ENCODE measurements around the gene FRMD1.

FRMD1 gene

GRCh38 chr6:168053957-168054471, 25.0 kb downstream of the FRMD1 start:
- no peak for DNase-seq

DNA sequence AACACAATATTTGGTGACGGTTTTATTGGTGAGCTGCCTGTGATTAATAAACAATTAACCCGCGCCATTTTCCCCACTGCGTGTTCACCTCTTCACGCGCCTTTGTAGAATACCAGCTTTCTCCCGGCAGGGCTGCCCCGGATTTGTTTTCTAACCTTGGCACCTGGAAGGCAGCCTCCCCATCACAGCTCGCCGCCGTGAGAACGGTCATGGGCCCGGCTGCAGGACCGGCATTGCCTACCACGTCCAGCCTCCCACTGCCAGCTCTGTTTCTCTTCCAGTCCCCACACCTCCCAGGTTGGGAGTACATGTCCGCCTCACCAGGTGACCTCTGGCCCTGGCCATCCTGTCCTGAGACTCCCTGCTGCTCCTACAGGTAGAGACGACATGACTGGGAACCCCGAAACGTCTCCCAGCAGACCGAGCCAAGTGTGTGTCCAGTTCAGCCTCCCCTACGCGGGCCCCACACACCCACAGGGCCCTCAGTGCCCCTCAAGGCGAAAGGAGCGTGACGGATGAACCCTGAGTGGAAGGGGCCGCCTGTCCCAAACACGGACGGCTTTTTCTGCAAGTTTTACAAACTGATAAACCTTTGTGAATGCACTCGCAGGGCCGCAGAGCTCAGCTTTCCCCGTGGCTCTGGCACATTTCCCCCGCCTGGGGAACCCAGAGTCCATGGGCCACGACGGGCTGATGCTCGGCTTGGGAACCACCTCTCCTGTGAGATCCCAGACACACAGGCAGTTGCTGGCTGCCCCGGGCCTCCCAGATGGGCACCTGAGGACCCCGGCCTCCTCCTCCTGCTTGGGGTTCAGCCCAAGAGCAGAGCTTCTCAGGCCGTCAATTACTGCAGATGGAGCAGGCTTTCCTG, 25.7 kb downstream of the FRMD1 start:
- no peak for DNase-seq

- DNase-seq = no peak
These were observed 26.6 kb downstream of the FRMD1 start for GRCh38 chr6:168052291-168052891.

- no peak for DNase-seq
These were observed 27.4 kb downstream of the FRMD1 start for GRCh38 chr6:168051648-168052047.

DNA sequence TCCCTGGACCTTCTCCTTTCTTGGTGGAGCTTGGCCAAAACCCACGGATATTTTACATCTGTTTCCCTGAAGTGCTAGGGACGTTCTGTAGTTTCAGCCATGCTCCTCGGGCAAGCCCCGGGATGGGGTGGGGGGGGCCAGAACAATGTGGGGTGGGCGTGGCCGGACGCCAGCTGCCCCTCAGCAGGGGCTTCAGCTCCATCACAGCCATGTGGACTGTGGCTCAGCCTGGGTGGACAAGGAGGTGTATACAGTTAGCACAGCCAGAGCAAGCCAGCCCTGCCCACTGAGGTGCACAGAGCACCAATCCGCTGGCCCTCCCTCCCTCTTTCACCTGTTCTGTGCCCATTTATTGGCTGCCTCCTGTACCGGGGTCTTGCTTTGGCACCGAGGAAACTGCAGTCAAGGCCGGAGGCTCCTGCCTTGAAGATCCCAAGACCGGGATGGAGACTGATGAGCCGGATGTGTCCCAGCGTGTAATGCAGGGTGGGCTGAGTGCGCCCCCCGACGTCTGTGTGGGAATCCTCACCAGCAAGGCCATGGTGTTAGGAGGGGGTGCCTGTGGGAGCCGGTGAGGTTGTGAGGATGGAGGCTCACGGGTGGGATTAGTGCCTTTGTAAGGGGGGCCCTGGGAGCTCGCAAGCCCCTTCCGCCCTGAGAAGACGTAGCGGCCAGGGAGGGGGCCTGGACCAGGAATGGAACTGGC, 28.0 kb downstream of the FRMD1 start:
- no peak for DNase-seq

GRCh38 chr6:168050225-168050880, 28.7 kb downstream of the FRMD1 start:
- no peak for DNase-seq

GRCh38 chr6:168049706-168050224, 29.2 kb downstream of the FRMD1 start:
- DNase-seq = no peak

DNA sequence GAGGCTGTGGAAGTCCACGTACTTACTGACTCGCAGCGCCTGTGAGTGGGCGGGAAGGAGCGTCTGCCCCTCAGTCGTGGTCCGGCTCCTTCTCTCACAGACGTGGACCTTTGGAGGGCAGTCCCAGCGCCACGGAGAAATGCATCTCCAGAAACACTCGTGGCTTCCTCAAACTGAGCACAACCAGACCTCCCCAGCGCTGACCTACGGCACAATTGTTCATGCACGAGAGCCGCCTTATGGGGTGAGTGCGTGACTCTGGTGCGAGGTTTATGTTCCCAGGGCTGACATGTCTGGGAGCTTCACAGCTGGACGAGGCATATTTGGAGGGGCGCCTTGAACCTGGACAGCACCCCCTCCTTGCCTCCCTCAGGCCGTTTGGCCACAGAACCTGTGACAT, 29.7 kb downstream of the FRMD1 start:
- no peak for DNase-seq

DNA sequence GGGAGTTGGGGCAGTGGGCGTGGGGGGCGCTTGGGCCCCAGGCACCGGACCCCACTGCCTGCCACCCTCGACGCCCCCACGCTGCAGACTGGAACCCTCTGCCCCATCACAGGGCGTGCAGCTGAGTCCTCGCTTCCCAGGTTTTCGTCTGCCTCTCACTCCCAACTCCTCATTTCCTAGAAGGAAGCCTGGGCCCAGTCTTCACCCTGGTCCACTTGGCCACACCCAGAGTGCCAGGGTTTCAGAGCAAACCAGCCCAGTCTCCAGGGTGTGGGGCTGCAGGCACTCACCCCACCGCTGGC, 30.3 kb downstream of the FRMD1 start:
- no peak for DNase-seq

DNA sequence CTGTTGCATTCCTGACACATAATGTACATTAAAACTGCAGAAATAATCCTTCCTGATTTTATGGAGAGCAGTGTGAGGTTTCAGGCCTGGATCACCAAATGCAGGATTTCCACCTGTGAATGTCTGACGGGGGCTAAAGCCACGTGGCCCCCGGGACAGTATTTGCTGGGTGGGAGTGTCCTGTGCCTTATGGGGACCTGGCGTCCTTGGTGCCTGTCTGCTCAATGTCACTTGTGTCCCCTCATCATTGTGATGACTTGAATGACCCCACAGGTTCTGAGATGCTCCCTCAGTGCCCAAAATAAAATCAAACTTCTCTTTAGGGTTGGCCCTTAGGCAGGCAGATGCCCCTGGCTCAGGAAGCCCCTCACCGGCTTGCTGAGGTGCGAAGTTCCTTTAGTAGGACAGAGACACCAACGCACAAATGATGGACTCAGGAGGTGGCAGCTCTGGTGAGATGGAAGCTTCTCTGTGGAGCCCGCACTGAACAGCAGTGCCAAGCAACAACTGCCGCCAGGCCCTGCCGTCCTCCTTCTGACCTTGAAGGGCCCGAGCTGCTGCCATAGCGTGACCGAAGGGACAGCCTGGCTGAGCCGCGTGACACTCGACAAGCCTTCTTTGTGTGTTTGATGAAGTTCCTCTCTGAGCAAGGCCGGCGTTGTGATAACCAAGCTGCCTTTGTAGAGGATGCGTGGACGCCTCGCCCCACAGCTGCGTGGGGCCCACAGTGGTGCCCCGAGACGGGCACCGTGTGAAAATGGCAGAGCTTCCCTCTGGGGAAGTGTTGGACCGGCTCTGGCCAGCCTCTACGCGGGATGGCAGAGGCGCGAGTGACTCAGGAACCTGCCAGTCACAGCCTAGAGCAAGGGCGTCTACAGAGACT, 30.9 kb downstream of the FRMD1 start:
- no peak for DNase-seq

DNA sequence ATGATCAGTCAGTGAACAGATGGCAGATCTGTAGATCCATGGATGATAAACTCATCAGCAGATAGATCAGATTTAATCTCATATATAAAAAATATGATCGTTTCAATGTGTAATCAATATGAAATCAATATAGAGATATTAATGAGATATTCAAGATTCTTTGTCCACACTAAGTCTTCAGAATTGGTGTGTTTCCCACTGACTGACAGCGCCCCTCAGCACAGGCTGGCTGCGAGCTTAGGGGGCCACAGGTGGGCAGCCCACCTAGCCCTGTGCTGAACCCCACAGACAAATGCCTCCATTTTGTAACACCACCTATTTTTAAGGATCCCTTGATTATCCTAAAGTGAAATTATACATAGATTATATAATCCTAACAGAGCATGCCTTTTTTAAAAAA, 32.3 kb downstream of the FRMD1 start:
- no peak for DNase-seq

- DNase-seq = no peak
These were observed 33.0 kb downstream of the FRMD1 start for GRCh38 chr6:168045706-168046620.

GRCh38 chr6:168045141-168045691, 33.8 kb downstream of the FRMD1 start:
- DNase-seq = no peak

GRCh38 chr6:168044521-168045130, 34.4 kb downstream of the FRMD1 start:
- no peak for DNase-seq

- no peak for DNase-seq
These were observed 35.1 kb downstream of the FRMD1 start for GRCh38 chr6:168043848-168044415.

DNA sequence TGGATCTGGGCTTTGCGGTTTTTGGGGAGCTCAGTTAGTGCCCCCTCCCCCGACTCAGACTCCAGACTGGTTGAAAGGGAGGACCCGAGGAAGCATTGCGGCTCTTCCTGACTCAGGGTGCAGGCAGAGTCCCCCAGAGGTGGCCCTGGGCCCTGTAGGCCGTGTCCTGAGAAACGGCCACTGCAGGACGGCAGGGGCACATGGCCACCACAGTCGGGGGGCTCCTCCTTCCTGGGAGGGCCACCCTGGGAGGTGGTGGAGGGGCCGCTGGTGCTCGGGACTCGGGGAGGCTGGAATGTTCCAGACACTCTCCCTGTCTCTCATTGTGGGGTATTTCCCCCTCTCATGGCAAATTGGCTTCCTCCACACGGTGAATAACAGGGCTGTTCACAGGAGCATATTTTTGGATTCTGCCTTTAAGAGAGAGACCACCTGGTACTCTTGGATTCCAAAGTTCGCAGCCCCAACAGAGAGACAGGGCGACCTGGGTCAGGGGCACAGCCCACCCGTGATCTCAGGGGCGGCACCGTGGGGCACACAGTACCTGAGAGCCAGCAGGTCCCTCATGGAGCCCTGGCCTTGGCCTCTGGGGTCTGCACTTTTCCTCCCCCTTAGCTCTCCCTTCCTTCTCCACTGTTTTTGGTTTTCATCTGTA, 35.7 kb downstream of the FRMD1 start:
- DNase-seq = no peak

DNA sequence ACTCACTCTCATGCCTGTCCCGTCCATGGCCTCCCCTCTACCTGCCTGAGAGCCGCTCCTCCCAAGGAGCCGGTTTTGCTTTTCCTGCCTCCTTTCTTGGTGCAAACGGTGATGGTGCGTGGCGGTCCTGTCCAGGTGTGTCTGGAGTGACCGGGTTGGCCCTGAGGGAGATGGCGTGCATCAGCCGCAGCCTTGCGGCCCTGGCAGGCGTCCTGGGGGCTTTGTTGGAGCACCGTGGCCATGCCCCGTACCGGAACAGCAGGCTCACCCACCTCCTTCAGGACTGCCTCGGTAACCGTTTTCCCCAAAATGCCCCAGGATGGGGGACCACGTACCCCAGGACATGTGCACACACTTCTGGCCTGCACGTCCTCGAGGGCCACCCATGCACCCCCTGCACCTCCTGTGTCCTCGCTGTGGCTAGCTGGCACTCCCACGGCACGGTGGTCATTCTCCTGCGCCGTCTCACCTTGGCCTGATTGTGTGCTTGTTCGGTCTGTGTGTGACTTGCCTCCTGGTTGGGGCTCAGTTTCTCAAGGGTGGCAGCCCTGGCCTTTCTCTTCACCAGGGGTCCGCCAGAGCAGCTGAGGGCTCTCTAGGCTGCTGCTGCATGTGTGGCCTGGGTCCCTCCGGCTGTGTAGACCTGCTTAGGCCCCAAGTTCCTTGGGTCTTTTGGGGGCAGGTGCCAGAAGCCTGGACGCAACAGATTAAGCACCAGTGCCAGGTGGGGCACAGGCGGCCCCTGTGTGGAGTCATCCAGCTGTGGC, 36.4 kb downstream of the FRMD1 start:
- no peak for DNase-seq

DNA sequence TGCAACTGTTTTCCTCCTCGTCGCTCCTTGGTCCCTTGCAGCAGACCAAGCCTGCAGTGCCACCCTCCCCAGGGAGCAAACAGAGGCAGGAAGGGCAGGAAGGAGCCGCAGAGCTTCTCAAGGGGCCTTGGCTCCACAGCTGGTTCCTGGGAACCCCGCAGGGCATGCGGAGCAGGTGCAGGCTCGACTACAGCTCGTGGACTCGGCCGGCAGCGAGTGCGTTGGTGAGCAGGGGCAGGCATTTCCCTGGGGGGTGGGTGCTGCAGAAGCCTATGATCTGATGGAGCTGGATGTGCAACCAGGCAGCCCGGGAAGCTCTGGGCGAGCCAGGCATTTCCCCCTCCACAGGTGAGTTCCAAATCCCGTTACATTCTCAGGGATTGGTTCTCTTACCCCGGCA, 37.1 kb downstream of the FRMD1 start:
- DNase-seq = no peak
